Activated naive CD4-positive, alpha-beta T cell treated with anti-CD3 and anti-CD28 coated beads, Interleukin-2, amount 50 U/mL, for 24 hours (primary cell): ENCODE measurements around the gene TUNAR.

Source experiments
- H3K27ac Mint-ChIP-seq: one replicate; pipeline ENCODE4 v1.8.0; 2021; ENCODE audit warnings: mild to moderate bottlenecking, mixed read lengths
- H3K27me3 Mint-ChIP-seq: one replicate; pipeline ENCODE4 v1.8.0; 2021; ENCODE audit warnings: mixed read lengths
- H3K36me3 Mint-ChIP-seq: one replicate; pipeline ENCODE4 v1.8.0; 2021; ENCODE audit warnings: mixed read lengths
- H3K4me1 Mint-ChIP-seq: one replicate; pipeline ENCODE4 v1.8.0; 2021; ENCODE audit warnings: mixed read lengths
- H3K4me3 Mint-ChIP-seq: one replicate; pipeline ENCODE4 v1.8.0; 2021; ENCODE audit warnings: mild to moderate bottlenecking, mixed read lengths
- H3K9me3 Mint-ChIP-seq: one replicate; pipeline ENCODE4 v1.8.0; 2021; ENCODE audit warnings: mixed read lengths

TUNAR gene

DNA sequence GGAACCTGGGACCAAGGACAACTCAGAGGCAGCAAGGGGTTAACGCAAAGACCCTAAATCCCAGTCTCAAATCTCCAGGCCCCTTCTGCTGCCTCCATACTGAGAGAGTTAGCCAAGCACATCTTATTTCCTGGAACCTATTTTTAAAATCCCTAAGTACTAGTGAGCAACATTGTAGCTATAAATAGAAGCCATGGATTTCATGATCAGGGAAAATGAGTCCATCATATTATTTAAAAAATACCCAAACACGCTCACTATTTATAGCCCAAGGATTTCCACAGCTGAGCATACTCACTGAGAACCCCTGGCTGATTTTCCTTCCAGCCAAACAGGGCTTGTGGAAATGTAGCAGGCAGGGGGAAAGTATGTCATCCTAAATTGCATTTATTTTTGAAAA lies 19.4 kb upstream of the TUNAR start:
- Mint-ChIP-seq H3K27me3 (peaks cover 14% of the 10 kb centered on the region), H3K27ac (no peak overlapping the region), H3K4me3 (no peak overlapping the region), H3K4me1 (no peaks in the 10 kb centered on the region), H3K36me3 (no peaks in the 10 kb centered on the region), H3K9me3 (no peaks in the 10 kb centered on the region)

DNA sequence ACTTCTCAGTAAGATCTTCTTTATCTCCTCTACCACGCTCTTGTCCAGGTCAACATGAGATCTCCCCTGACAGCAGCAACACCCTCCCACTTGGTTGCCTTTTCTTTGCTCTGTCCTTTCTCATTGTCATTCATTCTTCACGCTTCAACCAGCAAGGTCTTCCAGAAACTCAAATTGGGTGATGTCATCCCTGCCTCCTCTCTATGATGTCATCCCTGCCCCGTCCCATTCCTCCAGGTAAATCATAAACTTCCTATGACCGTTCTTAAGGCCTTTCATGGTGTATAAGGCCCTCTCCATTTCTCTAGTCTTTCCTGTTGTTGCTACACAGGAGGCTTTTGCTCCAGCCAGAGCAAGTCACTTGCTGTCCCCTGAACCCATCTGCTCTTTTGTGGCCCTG lies 17.7 kb upstream of the TUNAR start:
- Mint-ChIP-seq H3K4me3 (no peak overlapping the region), H3K4me1 (no peaks in the 10 kb centered on the region), H3K36me3 (no peaks in the 10 kb centered on the region), H3K27me3 (peaks cover 18% of the 10 kb centered on the region), H3K27ac (no peak overlapping the region), H3K9me3 (no peaks in the 10 kb centered on the region)

DNA sequence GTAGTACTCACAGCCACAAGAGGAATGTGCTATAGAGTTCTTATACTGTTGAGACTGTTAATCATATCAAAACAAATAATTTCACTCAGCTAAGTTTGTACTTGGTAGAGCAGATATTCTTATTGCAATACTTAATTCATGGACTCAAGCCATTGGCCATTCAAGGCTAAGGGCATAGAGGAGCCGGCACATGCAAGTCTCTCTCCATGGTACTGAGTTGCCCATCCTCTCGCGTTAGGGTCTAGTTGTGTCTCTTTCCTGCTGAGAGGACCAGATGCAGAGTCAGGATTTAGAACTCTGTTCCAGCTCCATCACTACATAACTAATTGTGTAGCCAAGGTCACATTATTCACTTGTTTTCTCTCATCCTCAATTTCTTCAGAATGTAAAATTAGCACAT lies 14.4 kb upstream of the TUNAR start:
- H3K36me3 Mint-ChIP-seq, result no peaks in the 10 kb centered on the region

DNA sequence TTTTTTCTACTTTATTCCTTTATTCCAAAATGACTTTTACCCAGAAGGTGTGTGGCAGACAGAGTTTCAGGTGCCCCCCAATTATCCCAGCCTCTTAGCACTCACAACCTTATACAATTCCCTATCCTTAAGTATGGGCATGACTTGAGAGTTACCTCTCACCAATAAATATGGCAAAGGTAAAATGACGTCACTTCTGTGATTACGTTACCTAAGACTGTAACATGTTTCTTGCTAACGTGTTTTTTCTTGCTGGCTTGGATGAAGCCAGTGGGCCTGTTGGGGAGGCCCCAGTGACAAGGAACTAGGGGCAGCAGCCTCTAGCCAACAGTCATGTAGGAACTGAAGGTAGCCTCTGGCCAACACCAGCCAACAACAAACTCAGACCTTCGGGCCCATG lies 13.3 kb upstream of the TUNAR start:
- no peaks in the 10 kb centered on the region for H3K9me3 Mint-ChIP-seq
- H3K4me3 Mint-ChIP-seq, result no peak overlapping the region
- H3K27ac Mint-ChIP-seq, result no peak overlapping the region
- H3K4me1 Mint-ChIP-seq, result no peaks in the 10 kb centered on the region
- peaks cover 20% of the 10 kb centered on the region for H3K27me3 Mint-ChIP-seq
- H3K36me3 Mint-ChIP-seq, result no peaks in the 10 kb centered on the region

More for the DNA sequence above, 14.4 kb upstream of the TUNAR start:
- peaks cover 21% of the 10 kb centered on the region for H3K27me3 Mint-ChIP-seq
- H3K4me3 Mint-ChIP-seq, result no peak overlapping the region
- H3K4me1 Mint-ChIP-seq, result no peaks in the 10 kb centered on the region
- no peaks in the 10 kb centered on the region for H3K9me3 Mint-ChIP-seq
- no peak overlapping the region for H3K27ac Mint-ChIP-seq

GRCh38 chr14:95869776-95870175 lies 6.9 kb upstream of the TUNAR start:
- Mint-ChIP-seq H3K4me3 (no peak overlapping the region), H3K9me3 (no peaks in the 10 kb centered on the region), H3K27me3 (peaks cover 8% of the 10 kb centered on the region), H3K36me3 (no peaks in the 10 kb centered on the region), H3K27ac (no peak overlapping the region), H3K4me1 (no peaks in the 10 kb centered on the region)

- Mint-ChIP-seq H3K27me3 (peaks cover 13% of the 10 kb centered on the region), H3K9me3 (no peaks in the 10 kb centered on the region), H3K27ac (no peak overlapping the region), H3K36me3 (no peaks in the 10 kb centered on the region), H3K4me3 (no peak overlapping the region), H3K4me1 (no peaks in the 10 kb centered on the region)
Measured at GRCh38 chr14:95870772-95871171, 5.9 kb upstream of the TUNAR start.

GRCh38 chr14:95871531-95871930 lies 5.1 kb upstream of the TUNAR start:
- Mint-ChIP-seq H3K9me3 (no peaks in the 10 kb centered on the region), H3K36me3 (no peaks in the 10 kb centered on the region), H3K4me1 (no peaks in the 10 kb centered on the region), H3K4me3 (no peak overlapping the region), H3K27me3 (peaks cover 13% of the 10 kb centered on the region), H3K27ac (no peak overlapping the region)

DNA sequence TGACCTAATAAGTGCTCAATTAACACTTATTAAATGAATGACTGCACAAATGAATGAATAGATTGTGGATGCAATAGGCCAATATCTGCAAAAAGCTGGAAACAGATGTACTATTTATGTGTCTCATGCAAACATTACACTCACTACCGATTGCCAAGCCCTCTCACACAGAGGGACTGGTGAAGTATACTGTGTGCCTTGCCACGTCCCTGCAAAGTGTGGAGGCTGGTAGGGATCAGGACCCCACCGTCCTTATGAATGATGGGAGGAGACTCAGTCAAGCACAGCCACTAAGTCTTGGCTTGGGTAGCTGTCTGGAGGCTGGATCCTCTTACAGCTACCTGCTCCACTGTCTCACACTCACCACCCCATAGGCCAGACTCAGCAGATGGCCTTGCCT lies 3.9 kb upstream of the TUNAR start:
- Mint-ChIP-seq H3K4me3 (no peak overlapping the region), H3K27me3 (peaks cover 17% of the 10 kb centered on the region), H3K9me3 (no peaks in the 10 kb centered on the region)

GRCh38 chr14:95875831-95876760 lies 536 bp upstream of the TUNAR start:
- no peak overlapping the region for H3K27ac Mint-ChIP-seq
- H3K36me3 Mint-ChIP-seq, result no peaks in the 10 kb centered on the region
- peaks cover 6% of the 10 kb centered on the region for H3K4me1 Mint-ChIP-seq
- H3K4me3 Mint-ChIP-seq, result peak overlapping the region; percentile 9
- peaks cover 22% of the 10 kb centered on the region for H3K27me3 Mint-ChIP-seq
- no peaks in the 10 kb centered on the region for H3K9me3 Mint-ChIP-seq

More for the DNA sequence above, 3.9 kb upstream of the TUNAR start:
- no peak overlapping the region for H3K27ac Mint-ChIP-seq
- H3K36me3 Mint-ChIP-seq, result no peaks in the 10 kb centered on the region
- peaks cover 6% of the 10 kb centered on the region for H3K4me1 Mint-ChIP-seq

DNA sequence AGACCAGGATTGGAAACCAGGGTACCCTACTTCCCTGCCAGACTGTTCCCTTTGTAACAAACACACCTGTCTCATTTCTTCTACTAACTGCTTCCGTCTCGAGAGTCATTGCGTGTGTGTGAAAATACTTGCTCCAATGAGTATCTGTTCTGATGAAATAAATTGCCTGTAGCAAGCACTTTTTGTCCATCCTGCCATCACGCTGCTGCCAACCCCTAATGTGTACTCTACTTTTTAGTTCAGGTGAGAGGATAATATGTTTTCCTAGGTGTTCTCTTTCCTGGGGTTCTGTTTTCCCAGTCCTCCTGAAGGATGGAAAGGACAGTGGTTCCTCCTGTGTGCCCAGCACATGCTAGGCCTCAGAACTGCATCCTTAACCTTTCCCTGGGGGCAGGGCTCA lies 1.0 kb downstream of the TUNAR start:
- H3K27me3 Mint-ChIP-seq, result peaks cover 22% of the 10 kb centered on the region
- no peak overlapping the region for H3K27ac Mint-ChIP-seq
- no peaks in the 10 kb centered on the region for H3K36me3 Mint-ChIP-seq
- H3K4me1 Mint-ChIP-seq, result peaks cover 6% of the 10 kb centered on the region
- no peaks in the 10 kb centered on the region for H3K9me3 Mint-ChIP-seq
- H3K4me3 Mint-ChIP-seq, result no peak overlapping the region

DNA sequence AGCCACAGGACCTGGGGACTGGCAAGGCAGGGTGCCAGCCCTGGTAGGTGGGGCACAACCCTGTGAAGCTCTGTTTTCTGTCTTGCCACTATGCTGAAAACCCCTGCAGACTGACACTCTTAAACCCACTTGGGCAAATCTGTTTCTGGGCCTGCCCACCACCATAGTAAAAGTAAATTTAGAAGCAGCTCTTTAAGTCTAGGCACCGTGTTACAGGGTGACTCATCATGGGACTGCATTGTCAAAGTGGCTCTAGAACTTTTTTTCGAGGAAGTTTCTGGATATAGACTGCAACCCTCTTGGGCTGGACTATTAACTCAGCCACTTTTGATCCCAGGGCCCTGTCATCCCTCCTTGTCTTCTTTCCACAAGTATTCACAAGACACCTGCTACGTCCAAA lies 7.7 kb downstream of the TUNAR start:
- no peak overlapping the region for H3K4me3 Mint-ChIP-seq
- H3K9me3 Mint-ChIP-seq, result no peaks in the 10 kb centered on the region
- H3K36me3 Mint-ChIP-seq, result no peaks in the 10 kb centered on the region
- H3K27ac Mint-ChIP-seq, result no peak overlapping the region
- peaks cover 16% of the 10 kb centered on the region for H3K27me3 Mint-ChIP-seq
- no peaks in the 10 kb centered on the region for H3K4me1 Mint-ChIP-seq

GRCh38 chr14:95885278-95885677 lies 8.6 kb downstream of the TUNAR start:
- H3K4me1 Mint-ChIP-seq, result no peaks in the 10 kb centered on the region
- no peak overlapping the region for H3K4me3 Mint-ChIP-seq
- no peaks in the 10 kb centered on the region for H3K9me3 Mint-ChIP-seq
- peaks cover 13% of the 10 kb centered on the region for H3K27me3 Mint-ChIP-seq
- no peaks in the 10 kb centered on the region for H3K36me3 Mint-ChIP-seq
- no peak overlapping the region for H3K27ac Mint-ChIP-seq

- no peaks in the 10 kb centered on the region for H3K36me3 Mint-ChIP-seq
- H3K4me1 Mint-ChIP-seq, result no peaks in the 10 kb centered on the region
- H3K27me3 Mint-ChIP-seq, result peaks cover 13% of the 10 kb centered on the region
- H3K4me3 Mint-ChIP-seq, result no peak overlapping the region
- H3K27ac Mint-ChIP-seq, result no peak overlapping the region
- no peaks in the 10 kb centered on the region for H3K9me3 Mint-ChIP-seq
Measured at GRCh38 chr14:95885866-95886265, 9.2 kb downstream of the TUNAR start.

DNA sequence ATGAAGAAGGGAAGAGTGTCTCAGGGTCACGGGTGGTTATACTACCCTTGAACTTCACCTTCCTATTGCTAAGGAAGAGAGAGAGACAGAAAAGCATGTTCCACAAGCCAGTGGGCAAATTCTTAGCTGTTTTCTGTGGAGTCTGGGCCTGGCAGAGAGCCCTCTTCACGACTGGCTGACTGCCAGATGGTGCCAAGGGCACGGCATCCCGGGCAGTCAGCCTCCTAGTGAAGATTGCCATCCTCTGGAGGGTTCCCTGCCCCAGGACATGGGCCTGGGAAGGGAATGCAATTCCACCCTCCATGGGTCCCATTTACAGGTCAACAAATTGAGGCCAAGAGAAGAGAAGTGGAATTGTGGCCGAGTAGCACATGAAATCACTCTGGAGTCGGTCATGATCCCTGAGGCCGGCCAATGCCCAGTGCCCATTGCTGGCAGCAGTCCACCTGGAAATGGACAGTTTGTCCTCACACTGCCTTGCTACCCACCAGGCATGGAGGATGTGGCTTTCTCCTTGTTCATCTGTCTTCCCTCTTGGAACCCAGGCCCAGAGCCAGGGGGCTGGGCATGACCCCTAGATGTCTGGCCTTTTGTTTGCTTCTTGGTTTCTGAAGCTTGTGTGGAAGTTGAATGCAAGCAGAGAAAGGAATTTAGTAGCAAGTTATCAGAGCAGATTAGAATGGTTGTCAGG lies 9.9 kb downstream of the TUNAR start:
- H3K36me3 Mint-ChIP-seq, result no peaks in the 10 kb centered on the region
- H3K4me1 Mint-ChIP-seq, result no peaks in the 10 kb centered on the region
- H3K9me3 Mint-ChIP-seq, result no peaks in the 10 kb centered on the region
- H3K27me3 Mint-ChIP-seq, result peaks cover 13% of the 10 kb centered on the region
- H3K27ac Mint-ChIP-seq, result no peak overlapping the region
- no peak overlapping the region for H3K4me3 Mint-ChIP-seq

GRCh38 chr14:95887351-95887750 lies 10.7 kb downstream of the TUNAR start:
- H3K27me3 Mint-ChIP-seq, result peaks cover 13% of the 10 kb centered on the region
- H3K9me3 Mint-ChIP-seq, result no peaks in the 10 kb centered on the region
- no peak overlapping the region for H3K4me3 Mint-ChIP-seq
- H3K4me1 Mint-ChIP-seq, result no peaks in the 10 kb centered on the region
- no peak overlapping the region for H3K27ac Mint-ChIP-seq
- H3K36me3 Mint-ChIP-seq, result no peaks in the 10 kb centered on the region

DNA sequence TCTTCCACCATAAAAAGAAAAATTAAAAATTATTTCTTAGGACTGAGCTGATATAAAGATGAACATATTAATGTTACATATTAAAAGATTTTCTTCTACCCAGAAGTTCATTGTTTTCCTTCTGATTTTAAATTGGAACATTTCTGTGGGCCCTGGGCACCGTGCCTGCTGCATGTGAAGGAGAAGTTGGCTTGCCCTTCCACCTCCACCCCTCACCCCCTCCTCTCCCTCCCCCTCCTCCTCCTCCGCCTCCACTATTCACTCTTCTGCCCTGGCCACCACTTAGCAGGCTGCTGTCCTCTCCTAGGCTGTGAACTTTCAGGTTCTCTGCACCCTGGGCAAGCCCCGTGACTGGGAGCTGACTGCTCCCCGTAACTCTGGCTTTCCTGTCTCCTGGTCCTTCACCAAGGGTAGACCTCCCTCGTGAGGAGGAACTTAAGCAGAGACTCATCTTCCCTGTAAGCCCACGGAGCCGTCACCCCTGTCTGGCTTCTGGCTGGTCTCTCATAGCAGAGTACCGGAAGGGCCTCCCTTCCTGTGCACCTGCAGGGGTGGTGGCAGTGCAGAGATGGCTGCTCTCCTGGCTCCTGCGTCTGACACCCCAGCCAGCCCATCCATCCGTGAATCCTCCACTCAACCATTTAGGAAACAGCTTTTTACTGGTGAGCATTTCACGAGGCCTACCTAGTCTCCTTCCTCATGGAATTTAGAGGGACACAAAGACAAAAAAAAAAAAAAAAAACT lies 12.8 kb downstream of the TUNAR start:
- H3K27me3 Mint-ChIP-seq, result peaks cover 8% of the 10 kb centered on the region
- no peaks in the 10 kb centered on the region for H3K4me1 Mint-ChIP-seq
- no peaks in the 10 kb centered on the region for H3K36me3 Mint-ChIP-seq

More for the DNA sequence above, 12.8 kb downstream of the TUNAR start:
- H3K4me3 Mint-ChIP-seq, result no peak overlapping the region
- no peak overlapping the region for H3K27ac Mint-ChIP-seq
- no peaks in the 10 kb centered on the region for H3K9me3 Mint-ChIP-seq
